GM18498 (cell line): ENCODE measurements around the gene CCDC39.
"Not testable (repeated sequence)": the region's sequence is repeated elsewhere in the genome, so short reads cannot be mapped to it uniquely, and the experiment has no call there.

Experiments used
- ATAC-seq: cut with Tn5 transposase; IDR thresholded peaks from one replicate; pipeline ENCODE4 v1.9.1; 2021; ENCODE audit warnings: mild to moderate bottlenecking, moderate library complexity; ENCODE audit not compliant: unreplicated experiment

CCDC39 gene

GRCh38 chr3:180626844-180627243, 52.4 kb downstream of the CCDC39 start:
- peak; percentile 98 for ATAC-seq

GRCh38 chr3:180624714-180625113, 54.6 kb downstream of the CCDC39 start:
- no peak for ATAC-seq

- ATAC-seq, result no peak
Observed at GRCh38 chr3:180619723-180620122, 59.6 kb downstream of the CCDC39 start.

- ATAC-seq, result not testable (repeated sequence)
Observed at GRCh38 chr3:180618563-180618962, 60.7 kb downstream of the CCDC39 start.

- no peak for ATAC-seq
Observed at GRCh38 chr3:180617049-180617448, 62.2 kb downstream of the CCDC39 start.

- no peak for ATAC-seq
Observed at GRCh38 chr3:180615954-180616353, 63.3 kb downstream of the CCDC39 start.

- ATAC-seq, result no peak
Observed at GRCh38 chr3:180612364-180612763, 66.9 kb downstream of the CCDC39 start.

DNA sequence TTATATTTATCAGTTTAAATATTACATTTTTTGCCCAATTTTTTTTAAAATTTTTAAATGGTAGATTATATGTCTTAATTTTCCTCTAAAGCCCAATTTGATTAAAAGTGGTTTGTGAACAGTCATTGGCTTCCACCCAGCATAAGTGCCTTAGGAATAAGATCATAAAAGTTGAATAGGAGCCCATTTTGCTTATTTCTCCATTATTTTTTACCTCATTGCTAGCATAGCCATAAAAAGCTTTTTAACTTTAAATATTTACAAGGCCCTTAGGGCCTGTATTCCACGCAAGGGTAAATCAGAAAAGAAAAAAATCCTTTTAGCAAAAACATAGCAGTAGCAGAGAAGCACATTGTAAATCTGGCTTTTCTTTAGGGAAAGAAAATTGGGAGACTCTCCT, 68.3 kb downstream of the CCDC39 start:
- no peak for ATAC-seq

GRCh38 chr3:180601688-180602666, 77.3 kb downstream of the CCDC39 start, which contains the start of gene TTC14:
TSS of gene TTC14 (plus strand) at chr3:180602163. CDS start at chr3:180602262, 99 bp downstream.
- peak; percentile 98 for ATAC-seq

DNA sequence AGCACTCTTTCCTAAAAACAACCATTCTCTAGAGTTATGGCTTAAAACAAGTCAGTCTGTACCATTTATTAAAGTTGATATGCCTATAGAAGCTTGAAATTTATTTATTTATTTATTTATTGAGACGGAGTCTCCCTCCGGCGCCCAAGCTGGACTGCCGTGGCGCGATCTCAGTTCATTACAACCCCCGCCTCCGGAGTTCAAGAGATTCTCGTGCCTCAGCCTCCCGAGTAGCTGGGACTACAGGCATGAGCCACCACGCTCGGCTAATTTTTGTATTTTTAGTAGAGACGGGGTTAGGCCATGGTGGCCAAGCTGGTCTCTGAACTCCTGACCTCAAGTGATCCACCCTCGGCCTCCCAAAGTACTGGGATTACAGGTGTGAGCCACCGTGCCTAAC, 78.8 kb downstream of the CCDC39 start:
- ATAC-seq, result no peak

GRCh38 chr3:180595559-180595935, 83.7 kb downstream of the CCDC39 start:
- peak; percentile 9 for ATAC-seq

DNA sequence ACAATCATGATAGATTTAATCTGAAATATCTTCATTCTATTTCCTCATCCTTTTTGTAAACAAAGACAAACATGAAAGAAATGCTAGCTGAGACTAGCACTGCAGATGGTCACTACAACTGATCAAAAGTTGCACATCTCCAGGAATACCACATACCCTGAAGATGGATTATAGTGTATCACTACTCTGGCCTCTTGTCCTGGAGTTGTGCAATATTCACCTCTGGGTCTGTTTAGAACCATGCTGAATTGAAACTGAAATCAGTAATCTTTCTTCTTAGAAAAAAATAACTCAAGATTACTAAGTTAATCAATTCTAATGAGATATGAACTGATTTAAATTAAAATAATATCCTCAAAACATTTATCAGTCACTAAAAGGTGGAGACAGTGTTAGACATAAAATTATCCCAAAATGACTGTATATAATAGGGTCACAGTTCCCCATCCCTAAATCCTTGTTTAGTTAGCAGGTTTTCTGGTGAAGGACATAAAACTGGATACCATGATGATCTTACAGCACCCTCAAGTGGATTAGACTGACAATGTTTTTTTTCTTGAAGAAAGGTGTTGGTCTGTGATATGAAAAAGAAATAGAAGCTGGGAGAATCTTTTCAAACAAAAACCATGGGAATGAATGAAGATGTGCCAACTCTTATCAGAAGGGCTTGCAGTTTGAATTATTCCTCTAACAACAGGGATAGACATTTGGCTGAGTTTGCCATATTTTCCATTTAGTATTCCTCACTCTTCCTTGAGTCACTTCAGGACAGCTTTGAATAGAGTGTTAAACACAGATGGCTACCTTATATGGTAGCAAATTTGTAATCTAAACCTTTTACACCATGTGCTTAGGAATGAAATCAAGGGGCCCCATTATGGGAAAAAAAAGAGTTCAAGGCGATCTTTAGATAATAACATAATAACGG, 84.4 kb downstream of the CCDC39 start:
- peak; percentile 80 for ATAC-seq

DNA sequence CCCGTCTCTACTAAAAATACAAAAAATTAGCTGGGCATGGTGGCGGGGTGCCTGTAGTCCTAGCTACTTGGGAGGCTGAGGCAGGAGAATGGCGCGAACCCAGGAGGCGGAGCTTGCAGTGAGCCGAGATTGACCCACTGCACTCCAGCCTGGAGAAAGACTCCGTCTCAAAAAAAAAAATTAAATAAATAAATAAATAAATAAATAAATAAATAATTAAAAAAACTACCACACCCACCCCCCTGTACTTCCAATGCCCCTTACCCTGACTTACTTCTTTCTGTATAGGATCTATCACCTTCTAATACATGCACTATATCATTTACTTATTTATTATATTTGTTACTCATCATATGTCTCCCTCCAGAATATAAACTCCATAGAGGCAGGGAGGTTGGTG, 85.7 kb downstream of the CCDC39 start:
- ATAC-seq, result not testable (repeated sequence)

GRCh38 chr3:180590396-180590795, 88.9 kb downstream of the CCDC39 start:
- ATAC-seq, result no peak

GRCh38 chr3:180580934-180581333, 98.4 kb downstream of the CCDC39 start:
- ATAC-seq, result no peak

GRCh38 chr3:180575571-180575970, 103.7 kb downstream of the CCDC39 start:
- ATAC-seq, result no peak

GRCh38 chr3:180571831-180572598, 107.3 kb downstream of the CCDC39 start:
- peak; percentile 90 for ATAC-seq

DNA sequence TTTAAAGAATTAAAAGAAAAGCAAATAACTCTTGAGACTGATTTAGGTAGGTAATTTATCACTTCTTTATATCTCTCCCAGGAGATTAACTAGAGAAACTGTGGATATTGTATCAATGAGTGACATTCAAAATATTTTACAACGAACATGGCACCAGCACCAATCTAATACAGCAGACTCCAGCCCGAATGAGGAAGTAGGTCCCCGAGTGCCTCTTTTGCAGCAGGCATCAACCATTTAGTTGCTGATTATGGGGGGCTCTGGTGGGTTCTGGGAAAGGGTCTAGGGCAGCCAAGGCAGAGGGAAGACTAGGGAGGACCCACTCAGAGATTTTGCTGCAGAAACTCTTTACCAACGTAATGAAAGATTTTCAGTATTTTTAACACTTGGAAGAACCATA, 109.1 kb downstream of the CCDC39 start:
- ATAC-seq, result no peak

GRCh38 chr3:180564676-180565075, 114.6 kb downstream of the CCDC39 start:
- no peak for ATAC-seq
